HAP-1 (cell line): ENCODE measurements around the gene EXD3.
A peak's percentile ranks its signal among the peaks of the same experiment; 100 is the strongest.
"Not testable (repeated sequence)": the region's sequence is repeated elsewhere in the genome, so short reads cannot be mapped to it uniquely, and the experiment has no call there.

ENCODE experiments used
- DNase-seq, 2 experiments: peaks; one replicate each; pipeline ENCODE4 v3.0.0-alpha.2; 2016 to 2020; ENCODE audit warnings: low spot score in 2 of 2
- H3K27me3 ChIP-seq: fragments of 250-450 bp; sonication (Bioruptor Pico); 2 replicates; pipeline ENCODE4 v1.5.1; 2020; ENCODE audit warnings: low read depth, mild to moderate bottlenecking, moderate library complexity
- H3K36me3 ChIP-seq: fragments of 250-450 bp; sonication (Bioruptor Pico); replicated peaks from 2 replicates; pipeline ENCODE4 v1.5.1; 2020; ENCODE audit warnings: mild to moderate bottlenecking
- H3K4me1 ChIP-seq: fragments of 250-450 bp; sonication (Bioruptor Pico); 2 replicates; pipeline ENCODE4 v1.5.1; 2020; ENCODE audit warnings: mild to moderate bottlenecking
- H3K4me3 ChIP-seq: fragments of 250-450 bp; sonication (Bioruptor Pico); 2 replicates; pipeline ENCODE4 v1.5.1; 2020; ENCODE audit warnings: mild to moderate bottlenecking, moderate library complexity
- H3K9me3 ChIP-seq: fragments of 250-450 bp; sonication (Bioruptor Pico); 2 replicates; pipeline ENCODE4 v1.5.1; 2020; ENCODE audit warnings: mild to moderate bottlenecking, moderate library complexity
- in situ Hi-C: fragments of 300-500 bp; cut with MboI; formaldehyde crosslinking; loops from 3 replicates; pipeline ENCODE4 v1.14.3; 2020; ENCODE audit warnings: low sequenced_read_pairs, inconsistent platforms, mixed read lengths

The EXD3 gene

GRCh38 chr9:137454597-137455358, 31.8 kb upstream of the EXD3 start:
- in situ Hi-C loops, result no loop called here
- DNase-seq, result peak in 1 of 2 experiments; percentile 50
- Histone ChIP-seq H3K36me3 (peaks cover 53% of the 10 kb centered on the region), H3K4me1 (peaks cover 10% of the 10 kb centered on the region), H3K27me3 (no peaks in the 10 kb centered on the region), H3K4me3 (no peak overlapping the region), H3K9me3 (no peaks in the 10 kb centered on the region)

GRCh38 chr9:137454145-137454596, 31.2 kb upstream of the EXD3 start:
- peaks cover 5% of the 10 kb centered on the region for H3K4me1 ChIP-seq

GRCh38 chr9:137453643-137454081, 30.7 kb upstream of the EXD3 start:
- peaks cover 64% of the 10 kb centered on the region for H3K36me3 ChIP-seq

More at GRCh38 chr9:137454145-137454596, 31.2 kb upstream of the EXD3 start:
- Histone ChIP-seq H3K27me3 (no peaks in the 10 kb centered on the region), H3K9me3 (no peaks in the 10 kb centered on the region), H3K4me3 (no peak overlapping the region), H3K36me3 (peaks cover 59% of the 10 kb centered on the region)
- DNase-seq, result peak in 1 of 2 experiments; percentile 71
- in situ Hi-C loops, result no loop called here

GRCh38 chr9:137452761-137453642, 30.0 kb upstream of the EXD3 start:
- in situ Hi-C loops, result no loop called here
- H3K4me3 ChIP-seq, result no peak overlapping the region
- DNase-seq, result no peak

More at GRCh38 chr9:137453643-137454081, 30.7 kb upstream of the EXD3 start:
- in situ Hi-C loops, result no loop called here
- peak; percentile 48 to 76 for DNase-seq
- H3K9me3 ChIP-seq, result no peaks in the 10 kb centered on the region
- peaks cover 5% of the 10 kb centered on the region for H3K4me1 ChIP-seq
- H3K4me3 ChIP-seq, result no peak overlapping the region
- H3K27me3 ChIP-seq, result no peaks in the 10 kb centered on the region

GRCh38 chr9:137452006-137452760, 29.2 kb upstream of the EXD3 start:
- no peak for DNase-seq
- H3K4me3 ChIP-seq, result no peak overlapping the region
- H3K4me1 ChIP-seq, result peaks cover 5% of the 10 kb centered on the region
- peaks cover 59% of the 10 kb centered on the region for H3K36me3 ChIP-seq
- no peaks in the 10 kb centered on the region for H3K27me3 ChIP-seq
- in situ Hi-C loops, result no loop called here
- no peaks in the 10 kb centered on the region for H3K9me3 ChIP-seq

More at GRCh38 chr9:137452761-137453642, 30.0 kb upstream of the EXD3 start:
- peaks cover 67% of the 10 kb centered on the region for H3K36me3 ChIP-seq
- H3K4me1 ChIP-seq, result peaks cover 5% of the 10 kb centered on the region
- H3K27me3 ChIP-seq, result no peaks in the 10 kb centered on the region
- no peaks in the 10 kb centered on the region for H3K9me3 ChIP-seq

- H3K27me3 ChIP-seq, in situ Hi-C loops, DNase-seq, H3K4me1 ChIP-seq, H3K4me3 ChIP-seq, H3K9me3 ChIP-seq: not testable (repeated sequence)
- H3K36me3 ChIP-seq, result peaks cover 52% of the 10 kb centered on the region
Observed at GRCh38 chr9:137451264-137452005, 28.5 kb upstream of the EXD3 start.

GRCh38 chr9:137450539-137451222, 27.7 kb upstream of the EXD3 start:
- H3K4me1 ChIP-seq, H3K27me3 ChIP-seq, DNase-seq, in situ Hi-C loops, H3K9me3 ChIP-seq, H3K4me3 ChIP-seq: not testable (repeated sequence)
- peaks cover 46% of the 10 kb centered on the region for H3K36me3 ChIP-seq

- H3K4me1 ChIP-seq, result peaks cover 5% of the 10 kb centered on the region
- H3K27me3 ChIP-seq, result no peaks in the 10 kb centered on the region
- peaks cover 40% of the 10 kb centered on the region for H3K36me3 ChIP-seq
- no peak for DNase-seq
- H3K4me3 ChIP-seq, result no peak overlapping the region
- H3K9me3 ChIP-seq, result no peaks in the 10 kb centered on the region
- in situ Hi-C loops, result no loop called here
Observed at GRCh38 chr9:137449931-137450538, 27.1 kb upstream of the EXD3 start.

- Histone ChIP-seq H3K36me3 (peaks cover 32% of the 10 kb centered on the region), H3K4me3 (no peak overlapping the region), H3K9me3 (no peaks in the 10 kb centered on the region), H3K4me1 (peaks cover 2% of the 10 kb centered on the region), H3K27me3 (no peaks in the 10 kb centered on the region)
- no peak for DNase-seq
- in situ Hi-C loops, result no loop called here
Observed at GRCh38 chr9:137449081-137449844, 26.3 kb upstream of the EXD3 start.

- Histone ChIP-seq H3K4me3 (no peak overlapping the region), H3K9me3 (no peaks in the 10 kb centered on the region), H3K4me1 (no peaks in the 10 kb centered on the region; the same call in 1 of the 2 replicates), H3K36me3 (peaks cover 30% of the 10 kb centered on the region), H3K27me3 (no peaks in the 10 kb centered on the region)
- DNase-seq, result no peak
- in situ Hi-C loops, result no loop called here
Observed at GRCh38 chr9:137448602-137448962, 25.6 kb upstream of the EXD3 start.

GRCh38 chr9:137447722-137448601, 25.0 kb upstream of the EXD3 start:
- H3K4me3 ChIP-seq, result no peak overlapping the region
- no peaks in the 10 kb centered on the region for H3K4me1 ChIP-seq
- DNase-seq, result no peak
- no peaks in the 10 kb centered on the region for H3K9me3 ChIP-seq
- H3K27me3 ChIP-seq, result no peaks in the 10 kb centered on the region
- peaks cover 24% of the 10 kb centered on the region for H3K36me3 ChIP-seq
- in situ Hi-C loops, result no loop called here
